H1 (cell line): Measurements from ENCODE around the gene PSAP. TPM values are rescaled to one million over a fixed set of nuclear protein-coding genes. Genes with fewer than 3 reads are reported as not detected.

Source experiments
- ASH2L ChIP-seq: fragments of 200-600, 300-600 bp; sonication (generic); IDR thresholded peaks from one replicate; pipeline ENCODE4 v1.7.1; 2017; ENCODE audit warnings: low read length
- polyA plus RNA-seq, 7 experiments: library from polyadenylated mRNA; depleted of rRNA in 3 of 7; stranded (reverse) in 5 of 7; unstranded in 2 of 7; fragments of >200 nt in 5 of 7; fragments of 200-250 nt in 2 of 7; gene quantifications; 1 replicate in 5 of 7; 2 replicates in 1 of 7; 4 replicates in 1 of 7; pipeline versions ENCODE4 v1.2.1 to v1.2.3, GENCODE V29; 2011 to 2013; ENCODE audit warnings: missing spikeins in 2 of 7, mixed read lengths in 2 of 7
- total RNA-seq: library from RNA; stranded (reverse); fragmentation: NEBNext Ultra II Directional; extraction: Animal tissue kit (Norgen Biotek cat#: 25700); gene quantifications from 2 replicates; pipeline ENCODE4 v1.2.1, GENCODE V29; 2021

The PSAP gene
- total and polyA plus RNA-seq, 2 of the 8 experiments (the other 6 are each of a cell fraction or from before 2014, with no cell fraction given) = 386 to 504 TPM

- TF ChIP-seq ASH2L = no peak
Measured at GRCh38 chr10:71816421-71816851, 34.6 kb downstream of the PSAP start (continued).
